GM10266 (cell line): ENCODE data around the gene PTCH2.

Experiments
- DNase-seq: peaks from one replicate; pipeline ENCODE4 v3.0.0; 2012; ENCODE audit errors: extremely low spot score
- CTCF ChIP-seq: IDR thresholded peaks from 2 replicates; pipeline ENCODE4 v1.5.1; 2012; ENCODE audit warnings: mild to moderate bottlenecking, low read depth; ENCODE audit not compliant: control insufficient read depth, insufficient read depth; ENCODE audit errors: missing control alignments

The PTCH2 gene

GRCh38 chr1:44805311-44806024 is 37.6 kb downstream of the PTCH2 start:
- no peak for TF ChIP-seq CTCF

GRCh38 chr1:44803312-44804095 is 39.5 kb downstream of the PTCH2 start:
- no peak for DNase-seq
- no peak for TF ChIP-seq CTCF

More at GRCh38 chr1:44805311-44806024, 37.6 kb downstream of the PTCH2 start:
- no peak for DNase-seq

- DNase-seq, result no peak
These were observed 40.1 kb downstream of the PTCH2 start for GRCh38 chr1:44803062-44803311.

GRCh38 chr1:44802306-44803061 is 40.6 kb downstream of the PTCH2 start:
- DNase-seq, result no peak
- no peak for TF ChIP-seq CTCF

More at GRCh38 chr1:44803062-44803311, 40.1 kb downstream of the PTCH2 start:
- no peak for TF ChIP-seq CTCF

- DNase-seq, result no peak
These were observed 41.4 kb downstream of the PTCH2 start for GRCh38 chr1:44801491-44802305.

More at GRCh38 chr1:44801491-44802305, 41.4 kb downstream of the PTCH2 start:
- TF ChIP-seq CTCF, result no peak
